Astrocyte (in vitro differentiated cells and primary cell): Measurements from ENCODE around the gene TOM1L2. TPM values are rescaled to one million over a fixed set of nuclear protein-coding genes. Genes with fewer than 3 reads are reported as not detected.
"Not testable (repeated sequence)": the region's sequence is repeated elsewhere in the genome, so short reads cannot be mapped to it uniquely, and the experiment has no call there.

Source experiments
- DNase-seq: peaks from one replicate; pipeline ENCODE4 v3.0.0-alpha.2; 2010; ENCODE audit warnings: low read depth
- FAIRE-seq: peaks from 2 replicates; lab custom pipeline; 2011; peaks lifted over from hg19 to GRCh38; lab: Jason Lieb, UNC
- H2AFZ ChIP-seq: 2 replicates; pipeline ENCODE4 v1.6.0; 2012; ENCODE audit warnings: low read depth, low read length, inconsistent platforms
- H3K27ac ChIP-seq: 2 replicates; pipeline ENCODE4 v1.5.1; 2011; ENCODE audit warnings: low read depth, low read length, inconsistent platforms
- H3K27me3 ChIP-seq: 2 replicates; pipeline ENCODE4 v1.6.0; 2011; ENCODE audit warnings: low read length, inconsistent platforms; ENCODE audit not compliant: insufficient read depth
- H3K36me3 ChIP-seq: 2 replicates; pipeline ENCODE4 v1.5.1; 2011; ENCODE audit warnings: low read length, inconsistent platforms; ENCODE audit not compliant: insufficient read depth
- H3K4me1 ChIP-seq: 2 replicates; pipeline ENCODE4 v1.5.1; 2011; ENCODE audit warnings: low read length, inconsistent platforms; ENCODE audit not compliant: insufficient read depth
- H3K4me2 ChIP-seq: 2 replicates; pipeline ENCODE4 v1.6.0; 2012; ENCODE audit warnings: low read length, inconsistent platforms
- H3K4me3 ChIP-seq: 2 replicates; pipeline ENCODE4 v1.5.1; 2011; ENCODE audit warnings: low read depth, mild to moderate bottlenecking, low read length, inconsistent platforms; ENCODE audit not compliant: insufficient read depth
- H3K79me2 ChIP-seq: 2 replicates; pipeline ENCODE4 v1.6.0; 2012; ENCODE audit warnings: mild to moderate bottlenecking, low read length, inconsistent platforms; ENCODE audit not compliant: insufficient read depth
- H3K9ac ChIP-seq: 2 replicates; pipeline ENCODE4 v1.6.0; 2012; ENCODE audit warnings: mild to moderate bottlenecking, low read length, inconsistent platforms
- H3K9me3 ChIP-seq: 2 replicates; pipeline ENCODE4 v1.5.1; 2012; ENCODE audit warnings: low read depth, mild to moderate bottlenecking, low read length, inconsistent platforms; ENCODE audit not compliant: insufficient read depth
- H4K20me1 ChIP-seq: 2 replicates; pipeline ENCODE4 v1.6.0; 2012; ENCODE audit warnings: low read length, inconsistent platforms; ENCODE audit not compliant: insufficient read depth
- H3K27ac Mint-ChIP-seq: one replicate; pipeline ENCODE4 v1.8.0; 2021; ENCODE audit warnings: mild to moderate bottlenecking, mixed read lengths; ENCODE audit not compliant: unreplicated experiment
- H3K27me3 Mint-ChIP-seq: one replicate; pipeline ENCODE4 v1.8.0; 2021; ENCODE audit warnings: low read depth, mixed read lengths; ENCODE audit not compliant: unreplicated experiment
- H3K36me3 Mint-ChIP-seq: one replicate; pipeline ENCODE4 v1.8.0; 2021; ENCODE audit warnings: low read depth, mixed read lengths; ENCODE audit not compliant: unreplicated experiment
- H3K4me1 Mint-ChIP-seq: one replicate; pipeline ENCODE4 v1.8.0; 2021; ENCODE audit warnings: low read depth, mixed read lengths; ENCODE audit not compliant: unreplicated experiment
- H3K4me3 Mint-ChIP-seq: one replicate; pipeline ENCODE4 v1.8.0; 2021; ENCODE audit warnings: mild to moderate bottlenecking, moderate library complexity, mixed read lengths; ENCODE audit not compliant: unreplicated experiment
- H3K9me3 Mint-ChIP-seq: one replicate; pipeline ENCODE4 v1.8.0; 2021; ENCODE audit warnings: mild to moderate bottlenecking, mixed read lengths; ENCODE audit not compliant: unreplicated experiment
- EZH2 ChIP-seq: IDR thresholded peaks from 2 replicates; pipeline ENCODE4 v1.6.1; 2012; ENCODE audit warnings: mild to moderate bottlenecking, low read length, inconsistent platforms; ENCODE audit not compliant: insufficient read depth
- total RNA-seq: library from RNA; stranded (reverse); gene quantifications from 2 replicates; pipeline ENCODE4 v1.2.1, GENCODE V29; 2021
- TF ChIP-seq, protein P1 (sequence below): IDR thresholded peaks from 2 replicates; pipeline ENCODE4 v1.5.1; 2011; ENCODE audit warnings: low read depth, mild to moderate bottlenecking, inconsistent platforms, low read length, moderate library complexity; ENCODE audit not compliant: insufficient read depth

TOM1L2 gene
- total RNA-seq, 1 donor from 2014 or later: 54.4 TPM

DNA sequence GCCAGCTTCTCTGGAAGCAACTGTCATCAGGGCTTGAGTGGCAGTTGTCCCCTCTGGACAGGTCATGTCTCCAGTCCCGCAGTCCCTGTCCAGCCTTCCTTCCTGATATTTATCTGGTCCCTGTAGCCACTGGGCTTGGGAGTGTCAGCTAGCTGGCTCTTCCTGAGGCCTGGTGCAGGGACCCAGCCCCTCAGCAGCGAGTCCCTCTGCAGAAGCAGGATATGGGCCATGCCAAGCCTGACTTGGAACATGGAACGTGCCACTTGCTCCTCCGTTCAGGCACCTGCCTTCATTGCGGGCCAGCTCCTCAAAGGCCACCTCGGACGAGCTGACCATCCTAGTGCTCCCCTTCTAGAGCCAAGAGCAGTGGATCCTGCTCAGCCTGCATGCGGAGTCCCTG is 26.7 kb upstream of the TOM1L2 start:
- FAIRE-seq: no peak
- Histone ChIP-seq H3K36me3 (no peaks in the 10 kb centered on the region), H4K20me1 (no peaks in the 10 kb centered on the region), H3K4me2 (no peak overlapping the region), H3K27me3 (no peaks in the 10 kb centered on the region), H3K4me1 (peaks cover 6% of the 10 kb centered on the region), H2AFZ (no peak overlapping the region), H3K4me3 (no peak overlapping the region), H3K9me3 (no peaks in the 10 kb centered on the region), H3K79me2 (no peaks in the 10 kb centered on the region), H3K27ac (no peak overlapping the region), H3K9ac (no peak overlapping the region)
- Mint-ChIP-seq H3K36me3 (peaks cover 3% of the 10 kb centered on the region), H3K27ac (no peak overlapping the region), H3K4me3 (no peak overlapping the region), H3K4me1 (peaks cover 17% of the 10 kb centered on the region), H3K27me3 (peaks cover 7% of the 10 kb centered on the region), H3K9me3 (no peaks in the 10 kb centered on the region)
- no peak for DNase-seq
- TF ChIP-seq, protein P1, sequence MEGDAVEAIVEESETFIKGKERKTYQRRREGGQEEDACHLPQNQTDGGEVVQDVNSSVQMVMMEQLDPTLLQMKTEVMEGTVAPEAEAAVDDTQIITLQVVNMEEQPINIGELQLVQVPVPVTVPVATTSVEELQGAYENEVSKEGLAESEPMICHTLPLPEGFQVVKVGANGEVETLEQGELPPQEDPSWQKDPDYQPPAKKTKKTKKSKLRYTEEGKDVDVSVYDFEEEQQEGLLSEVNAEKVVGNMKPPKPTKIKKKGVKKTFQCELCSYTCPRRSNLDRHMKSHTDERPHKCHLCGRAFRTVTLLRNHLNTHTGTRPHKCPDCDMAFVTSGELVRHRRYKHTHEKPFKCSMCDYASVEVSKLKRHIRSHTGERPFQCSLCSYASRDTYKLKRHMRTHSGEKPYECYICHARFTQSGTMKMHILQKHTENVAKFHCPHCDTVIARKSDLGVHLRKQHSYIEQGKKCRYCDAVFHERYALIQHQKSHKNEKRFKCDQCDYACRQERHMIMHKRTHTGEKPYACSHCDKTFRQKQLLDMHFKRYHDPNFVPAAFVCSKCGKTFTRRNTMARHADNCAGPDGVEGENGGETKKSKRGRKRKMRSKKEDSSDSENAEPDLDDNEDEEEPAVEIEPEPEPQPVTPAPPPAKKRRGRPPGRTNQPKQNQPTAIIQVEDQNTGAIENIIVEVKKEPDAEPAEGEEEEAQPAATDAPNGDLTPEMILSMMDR: no peak
- TF ChIP-seq EZH2: no peak

DNA sequence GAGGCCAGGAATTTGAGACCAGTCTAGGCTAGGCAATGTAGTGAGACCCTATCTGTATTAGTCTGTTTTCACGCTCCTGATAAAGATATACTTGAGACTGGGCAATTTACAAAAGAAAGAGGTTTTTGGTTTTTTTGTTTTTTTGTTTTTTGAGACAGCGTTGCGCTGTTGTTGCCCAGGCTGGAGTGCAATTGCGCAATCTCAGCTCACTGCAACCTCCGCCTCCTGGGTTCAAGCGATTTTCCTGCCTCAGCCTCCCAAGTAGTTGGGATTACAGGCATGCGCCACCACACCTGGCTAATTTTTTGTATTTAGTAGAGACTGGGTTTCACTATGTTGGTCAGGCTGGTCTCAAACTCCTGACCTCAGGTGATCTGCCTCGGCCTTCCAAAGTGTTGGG is 23.7 kb upstream of the TOM1L2 start:
- H3K27ac Mint-ChIP-seq, H3K36me3 Mint-ChIP-seq, H3K9me3 ChIP-seq, H2AFZ ChIP-seq, H3K36me3 ChIP-seq, DNase-seq, H3K27ac ChIP-seq, H4K20me1 ChIP-seq, H3K4me3 Mint-ChIP-seq, H3K9me3 Mint-ChIP-seq, H3K79me2 ChIP-seq, H3K27me3 ChIP-seq, H3K9ac ChIP-seq, H3K4me2 ChIP-seq, FAIRE-seq, H3K4me3 ChIP-seq: not testable (repeated sequence)
- Mint-ChIP-seq H3K4me1 (peaks cover 16% of the 10 kb centered on the region), H3K27me3 (peaks cover 14% of the 10 kb centered on the region)
- H3K4me1 ChIP-seq: peaks cover 13% of the 10 kb centered on the region

DNA sequence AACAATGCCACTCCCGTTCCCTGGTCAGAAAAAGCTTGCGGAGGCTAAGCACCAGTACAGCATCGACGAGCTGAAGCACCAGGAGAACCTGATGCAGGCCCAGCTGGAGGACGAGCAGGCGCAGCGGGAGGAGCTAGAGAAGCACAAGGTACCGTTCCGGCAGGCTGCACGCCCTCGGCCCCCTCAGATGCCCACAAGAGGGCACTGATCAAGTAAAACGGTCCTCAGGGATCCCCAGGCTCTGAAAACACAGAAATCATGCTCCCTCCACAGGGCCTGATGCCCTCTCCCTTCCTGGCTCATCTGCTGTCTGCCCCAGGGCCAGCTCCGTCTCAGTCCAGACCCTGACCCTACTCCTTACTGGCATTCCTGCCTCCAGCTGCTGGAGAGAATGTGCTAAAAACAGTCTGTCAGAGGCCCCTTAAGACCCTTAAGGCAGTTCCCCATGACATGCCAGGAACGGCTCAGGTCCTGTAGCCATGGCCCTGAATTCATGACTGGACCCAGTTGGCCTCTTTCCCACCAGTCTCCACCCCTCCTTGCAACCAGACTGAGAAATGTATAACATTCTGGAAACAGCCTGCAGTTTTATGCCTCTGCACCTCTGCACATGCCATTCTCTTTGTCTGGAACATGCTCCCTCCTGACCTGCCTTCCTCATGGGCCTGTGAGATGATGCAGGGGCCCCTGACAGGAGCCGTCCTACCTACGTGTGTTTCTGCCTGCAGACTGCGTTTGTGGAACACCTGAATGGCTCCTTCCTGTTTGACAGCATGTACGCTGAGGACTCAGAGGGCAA is 22.3 kb upstream of the TOM1L2 start:
- no peak for DNase-seq
- peaks cover 22% of the 10 kb centered on the region for H3K4me1 ChIP-seq

More for the DNA sequence above, 22.3 kb upstream of the TOM1L2 start:
- Mint-ChIP-seq H3K4me1 (peaks cover 17% of the 10 kb centered on the region), H3K27me3 (peaks cover 14% of the 10 kb centered on the region), H3K27ac (no peak overlapping the region), H3K36me3 (peaks cover 3% of the 10 kb centered on the region), H3K4me3 (no peak overlapping the region), H3K9me3 (no peaks in the 10 kb centered on the region)
- Histone ChIP-seq H2AFZ (no peak overlapping the region), H3K36me3 (no peaks in the 10 kb centered on the region), H3K9ac (no peak overlapping the region), H4K20me1 (no peaks in the 10 kb centered on the region), H3K27me3 (no peaks in the 10 kb centered on the region), H3K27ac (no peak overlapping the region), H3K79me2 (no peaks in the 10 kb centered on the region), H3K4me3 (no peak overlapping the region), H3K4me2 (no peak overlapping the region), H3K9me3 (no peaks in the 10 kb centered on the region)
- FAIRE-seq: no peak
- TF ChIP-seq, protein P1: peak; percentile 29
- TF ChIP-seq EZH2: no peak
